ENCODE measurements around the gene KIF1C. TPM values are rescaled to one million over a fixed set of nuclear protein-coding genes. Genes with fewer than 3 reads are reported as not detected.

KIF1C gene
- total and polyA plus RNA-seq, 4 donors: 89.0 to 371 (median 211) TPM

GRCh38 chr17:5003214-5003867 is 5.6 kb downstream of the KIF1C start:
- peaks cover 5 to 25% of the 10 kb centered on the region in 2 donors for H3K36me3 ChIP-seq (ENCODE audit: control insufficient read depth in 1 of 2, insufficient read depth in 2 of 2, low read length in 1 of 2)
- intact Hi-C loops (cut with DNase I): loop anchor here in 1 of 2 donors (5.0 kb wide), 1 partner anchor 66 kb away; no protein-coding TSS in a partner anchor

GRCh38 chr17:5011928-5012327 is 14.2 kb downstream of the KIF1C start:
- no peak for ATAC-seq (ENCODE audit: low FRiP score)
- WGBS, 2 donors: 84 to 85% methylated on average over 6 of the region's 6 CpGs

More at GRCh38 chr17:5003214-5003867, 5.6 kb downstream of the KIF1C start:
- Histone ChIP-seq H3K9me3 (ENCODE audit: control insufficient read depth, low read length) (no peaks in the 10 kb centered on the region), H3K4me1 (ENCODE audit: control insufficient read depth in 1 of 2, insufficient read depth in 2 of 2, low read length in 2 of 2) (no peaks in the 10 kb centered on the region), H3K4me3 (ENCODE audit: low read length in 2 of 2) (no peak overlapping the region), H3K27ac (ENCODE audit: low read depth in 1 of 2, low read length in 2 of 2) (no peak overlapping the region), H3K27me3 (ENCODE audit: control insufficient read depth in 1 of 2, insufficient read depth in 2 of 2, low read length in 1 of 2) (no peaks in the 10 kb centered on the region)
- DNase-seq: no peak
- ATAC-seq (ENCODE audit: low FRiP score): no peak
- 92 to 93% methylated on average over 18 of the region's 18 CpGs for WGBS, 2 donors

DNA sequence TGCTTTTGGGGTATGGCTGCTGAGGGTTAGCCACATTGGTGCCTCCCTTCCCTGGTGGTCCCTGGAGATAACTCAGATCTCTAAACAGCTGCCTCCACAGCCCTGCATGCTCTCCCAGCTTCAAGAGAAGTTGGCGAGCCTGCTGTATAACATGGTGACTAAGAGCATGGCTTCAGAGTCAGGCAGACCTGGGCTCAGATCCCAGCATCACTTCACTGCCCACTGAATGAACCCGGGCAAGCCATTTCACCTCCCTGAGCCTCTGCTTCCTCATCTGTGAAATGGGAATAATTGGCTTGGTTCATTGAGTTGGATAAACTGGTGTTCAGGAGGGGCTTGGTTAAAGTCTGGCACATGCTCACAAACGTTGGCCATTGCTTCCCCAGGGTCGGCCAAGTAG is 16.6 kb downstream of the KIF1C start:
- no peak overlapping the region for H3K27ac ChIP-seq (ENCODE audit: low read depth in 1 of 2, low read length in 2 of 2)
- ATAC-seq (ENCODE audit: low FRiP score): no peak
- intact Hi-C loops (cut with DNase I): no loop called here
- DNase-seq: no peak
- H3K4me3 ChIP-seq (ENCODE audit: low read length in 2 of 2): no peak overlapping the region
- peaks cover 5% of the 10 kb centered on the region in 2 donors for H3K36me3 ChIP-seq (ENCODE audit: control insufficient read depth in 1 of 2, insufficient read depth in 2 of 2, low read length in 1 of 2)
- H3K27me3 ChIP-seq (ENCODE audit: control insufficient read depth in 1 of 2, insufficient read depth in 2 of 2, low read length in 1 of 2): no peaks in the 10 kb centered on the region
- 73 to 76% methylated on average over 4 of the region's 4 CpGs for WGBS, 2 donors
- H3K9me3 ChIP-seq (ENCODE audit: control insufficient read depth, low read length): no peaks in the 10 kb centered on the region
- H3K4me1 ChIP-seq (ENCODE audit: control insufficient read depth in 1 of 2, insufficient read depth in 2 of 2, low read length in 2 of 2): no peaks in the 10 kb centered on the region

More at GRCh38 chr17:5011928-5012327, 14.2 kb downstream of the KIF1C start:
- DNase-seq: no peak
- intact Hi-C loops (cut with DNase I): no loop called here
- no peak overlapping the region for H3K27ac ChIP-seq (ENCODE audit: low read depth in 1 of 2, low read length in 2 of 2)
- H3K27me3 ChIP-seq (ENCODE audit: control insufficient read depth in 1 of 2, insufficient read depth in 2 of 2, low read length in 1 of 2): no peaks in the 10 kb centered on the region
- no peak overlapping the region for H3K4me3 ChIP-seq (ENCODE audit: low read length in 2 of 2)
- no peaks in the 10 kb centered on the region for H3K9me3 ChIP-seq (ENCODE audit: control insufficient read depth, low read length)
- no peaks in the 10 kb centered on the region for H3K4me1 ChIP-seq (ENCODE audit: control insufficient read depth in 1 of 2, insufficient read depth in 2 of 2, low read length in 2 of 2)
- peaks cover 12% of the 10 kb centered on the region in 2 donors for H3K36me3 ChIP-seq (ENCODE audit: control insufficient read depth in 1 of 2, insufficient read depth in 2 of 2, low read length in 1 of 2)

DNA sequence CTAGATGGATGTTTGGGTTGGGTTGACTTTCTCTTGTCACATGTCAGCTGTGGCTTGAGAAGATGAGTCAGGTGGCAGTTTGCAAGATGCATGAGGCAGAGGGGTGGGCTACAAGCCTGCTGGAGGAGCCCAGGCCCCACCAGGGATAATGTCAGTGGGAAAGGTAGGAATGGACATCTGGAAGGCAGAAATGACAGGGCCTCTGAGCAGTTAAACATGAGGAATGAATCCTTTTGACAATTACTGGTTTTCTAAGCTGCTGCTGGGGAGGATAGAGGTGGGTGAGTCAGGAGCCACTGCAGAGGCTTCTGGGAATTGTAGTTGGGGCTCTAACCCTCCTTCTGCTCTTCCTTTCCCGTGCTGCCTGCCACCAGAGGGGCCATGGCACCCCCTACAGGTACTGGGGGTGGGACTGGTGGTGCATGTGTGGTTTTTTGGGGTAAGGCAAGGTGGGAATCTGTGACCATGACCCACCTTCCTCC is 21.8 kb downstream of the KIF1C start:
- peaks cover 7 to 10% of the 10 kb centered on the region in 2 donors for H3K36me3 ChIP-seq (ENCODE audit: control insufficient read depth in 1 of 2, insufficient read depth in 2 of 2, low read length in 1 of 2)
- WGBS, 2 donors: 25 to 36% methylated on average over 1 of the region's 1 CpG
- H3K9me3 ChIP-seq (ENCODE audit: control insufficient read depth, low read length): no peaks in the 10 kb centered on the region
- H3K27me3 ChIP-seq (ENCODE audit: control insufficient read depth in 1 of 2, insufficient read depth in 2 of 2, low read length in 1 of 2): no peaks in the 10 kb centered on the region
- no peak overlapping the region for H3K27ac ChIP-seq (ENCODE audit: low read depth in 1 of 2, low read length in 2 of 2)
- DNase-seq (no peak), ATAC-seq (ENCODE audit: low FRiP score) (no peak)
- no peak overlapping the region for H3K4me3 ChIP-seq (ENCODE audit: low read length in 2 of 2)
- no peaks in the 10 kb centered on the region for H3K4me1 ChIP-seq (ENCODE audit: control insufficient read depth in 1 of 2, insufficient read depth in 2 of 2, low read length in 2 of 2)
- intact Hi-C loops (cut with DNase I): no loop called here

- ATAC-seq (ENCODE audit: low FRiP score) (no peak), DNase-seq (no peak)
- Histone ChIP-seq H3K4me1 (ENCODE audit: control insufficient read depth in 1 of 2, insufficient read depth in 2 of 2, low read length in 2 of 2) (no peaks in the 10 kb centered on the region), H3K9me3 (ENCODE audit: control insufficient read depth, low read length) (no peaks in the 10 kb centered on the region), H3K36me3 (ENCODE audit: control insufficient read depth in 1 of 2, insufficient read depth in 2 of 2, low read length in 1 of 2) (peaks cover 5 to 7% of the 10 kb centered on the region in 2 donors), H3K27me3 (ENCODE audit: control insufficient read depth in 1 of 2, insufficient read depth in 2 of 2, low read length in 1 of 2) (no peaks in the 10 kb centered on the region), H3K27ac (ENCODE audit: low read depth in 1 of 2, low read length in 2 of 2) (no peak overlapping the region), H3K4me3 (ENCODE audit: low read length in 2 of 2) (no peak overlapping the region)
- 82 to 86% methylated on average over 20 of the region's 20 CpGs for WGBS, 2 donors
- intact Hi-C loops (cut with DNase I): no loop called here
These were observed 22.8 kb downstream of the KIF1C start for GRCh38 chr17:5020502-5021023.

- Histone ChIP-seq H3K4me3 (ENCODE audit: low read length in 2 of 2) (no peak overlapping the region), H3K4me1 (ENCODE audit: control insufficient read depth in 1 of 2, insufficient read depth in 2 of 2, low read length in 2 of 2) (no peaks in the 10 kb centered on the region), H3K9me3 (ENCODE audit: control insufficient read depth, low read length) (no peaks in the 10 kb centered on the region), H3K27me3 (ENCODE audit: control insufficient read depth in 1 of 2, insufficient read depth in 2 of 2, low read length in 1 of 2) (no peaks in the 10 kb centered on the region), H3K36me3 (ENCODE audit: control insufficient read depth in 1 of 2, insufficient read depth in 2 of 2, low read length in 1 of 2) (peaks cover 5% of the 10 kb centered on the region in 2 donors), H3K27ac (ENCODE audit: low read depth in 1 of 2, low read length in 2 of 2) (no peak overlapping the region)
- intact Hi-C loops (cut with DNase I): no loop called here
- no peak for DNase-seq
- WGBS, 2 donors: 94 to 95% methylated on average over 30 of the region's 30 CpGs
- ATAC-seq (ENCODE audit: low FRiP score): no peak
These were observed 24.5 kb downstream of the KIF1C start for GRCh38 chr17:5022171-5022711.

DNA sequence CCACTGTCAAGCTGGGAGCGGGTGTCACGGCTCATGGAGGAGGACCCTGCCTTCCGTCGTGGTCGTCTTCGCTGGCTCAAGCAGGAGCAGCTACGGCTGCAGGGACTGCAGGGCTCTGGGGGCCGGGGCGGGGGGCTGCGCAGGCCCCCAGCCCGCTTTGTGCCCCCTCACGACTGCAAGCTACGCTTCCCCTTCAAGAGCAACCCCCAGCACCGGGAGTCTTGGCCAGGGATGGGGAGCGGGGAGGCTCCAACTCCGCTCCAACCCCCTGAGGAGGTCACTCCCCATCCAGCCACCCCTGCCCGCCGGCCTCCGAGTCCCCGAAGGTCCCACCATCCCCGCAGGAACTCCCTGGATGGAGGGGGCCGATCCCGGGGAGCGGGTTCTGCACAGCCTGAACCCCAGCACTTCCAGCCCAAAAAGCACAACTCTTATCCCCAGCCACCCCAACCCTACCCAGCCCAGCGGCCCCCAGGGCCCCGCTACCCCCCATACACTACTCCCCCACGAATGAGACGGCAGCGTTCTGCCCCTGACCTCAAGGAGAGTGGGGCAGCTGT is 25.9 kb downstream of the KIF1C start:
- DNase-seq: no peak
- Histone ChIP-seq H3K4me1 (ENCODE audit: control insufficient read depth in 1 of 2, insufficient read depth in 2 of 2, low read length in 2 of 2) (no peaks in the 10 kb centered on the region), H3K4me3 (ENCODE audit: low read length in 2 of 2) (no peak overlapping the region), H3K27me3 (ENCODE audit: control insufficient read depth in 1 of 2, insufficient read depth in 2 of 2, low read length in 1 of 2) (no peaks in the 10 kb centered on the region), H3K27ac (ENCODE audit: low read depth in 1 of 2, low read length in 2 of 2) (no peak overlapping the region), H3K9me3 (ENCODE audit: control insufficient read depth, low read length) (no peaks in the 10 kb centered on the region), H3K36me3 (ENCODE audit: control insufficient read depth in 1 of 2, insufficient read depth in 2 of 2, low read length in 1 of 2) (peaks cover 5% of the 10 kb centered on the region in 2 donors)
- WGBS, 2 donors: 93 to 94% methylated on average over 25 to 29 of the region's 29 CpGs
- intact Hi-C loops (cut with DNase I): no loop called here
- no peak for ATAC-seq (ENCODE audit: low FRiP score)

DNA sequence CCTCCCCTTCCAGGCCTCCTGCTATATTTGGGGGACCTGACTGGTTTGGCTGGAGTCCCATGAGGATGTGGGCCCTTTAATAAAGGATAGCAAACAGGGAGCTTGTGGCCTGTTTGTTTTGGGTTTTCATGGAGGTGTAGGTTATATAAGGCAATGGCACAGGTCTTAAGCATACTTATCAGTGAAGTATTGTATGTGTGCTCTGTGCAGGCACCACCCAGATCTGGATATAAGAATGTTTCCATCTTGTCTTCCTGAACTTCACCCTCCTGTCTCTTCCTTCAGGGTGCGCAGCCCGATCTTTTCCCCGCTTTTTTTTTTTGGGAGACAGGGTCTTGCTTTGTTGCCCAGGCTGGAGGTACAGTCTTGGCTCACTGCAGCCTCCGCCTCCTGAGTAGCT is 26.9 kb downstream of the KIF1C start:
- no peaks in the 10 kb centered on the region for H3K27me3 ChIP-seq (ENCODE audit: control insufficient read depth in 1 of 2, insufficient read depth in 2 of 2, low read length in 1 of 2)
- H3K27ac ChIP-seq (ENCODE audit: low read depth in 1 of 2, low read length in 2 of 2): no peak overlapping the region
- DNase-seq (no peak), ATAC-seq (ENCODE audit: low FRiP score) (no peak)
- peaks cover 5% of the 10 kb centered on the region in 2 donors for H3K36me3 ChIP-seq (ENCODE audit: control insufficient read depth in 1 of 2, insufficient read depth in 2 of 2, low read length in 1 of 2)
- no peaks in the 10 kb centered on the region for H3K4me1 ChIP-seq (ENCODE audit: control insufficient read depth in 1 of 2, insufficient read depth in 2 of 2, low read length in 2 of 2)
- no peak overlapping the region for H3K4me3 ChIP-seq (ENCODE audit: low read length in 2 of 2)
- intact Hi-C loops (cut with DNase I): no loop called here
- 94% methylated on average over 4 of the region's 4 CpGs for WGBS, 2 donors
- no peaks in the 10 kb centered on the region for H3K9me3 ChIP-seq (ENCODE audit: control insufficient read depth, low read length)

Data from aorta (tissue), 5 donors.